Measurements from ENCODE around the gene DHPS.
"Not testable (repeated sequence)": the region's sequence is repeated elsewhere in the genome, so short reads cannot be mapped to it uniquely, and the experiment has no call there.

DHPS gene

DNA sequence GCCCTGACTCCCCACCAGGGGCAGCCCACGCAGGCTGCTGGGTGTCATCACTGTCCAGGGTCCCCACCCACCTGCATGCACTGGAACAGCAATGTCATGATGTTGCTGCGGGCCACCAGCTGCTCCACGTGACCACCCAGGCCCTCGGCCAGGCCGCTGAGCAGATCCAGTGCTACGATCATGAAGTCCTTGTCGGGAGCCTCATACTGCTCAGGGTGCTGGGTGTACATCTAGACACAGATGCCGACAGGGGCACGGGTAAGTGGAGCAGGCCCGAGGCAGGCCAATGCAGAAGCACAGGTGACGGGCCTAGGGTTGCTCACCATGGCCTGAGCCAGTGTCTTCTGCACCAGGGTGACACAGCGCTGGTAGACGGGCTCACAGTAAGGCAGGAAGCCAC lies 23.5 kb upstream of the DHPS start:
- DNase-seq = no peak

DNA sequence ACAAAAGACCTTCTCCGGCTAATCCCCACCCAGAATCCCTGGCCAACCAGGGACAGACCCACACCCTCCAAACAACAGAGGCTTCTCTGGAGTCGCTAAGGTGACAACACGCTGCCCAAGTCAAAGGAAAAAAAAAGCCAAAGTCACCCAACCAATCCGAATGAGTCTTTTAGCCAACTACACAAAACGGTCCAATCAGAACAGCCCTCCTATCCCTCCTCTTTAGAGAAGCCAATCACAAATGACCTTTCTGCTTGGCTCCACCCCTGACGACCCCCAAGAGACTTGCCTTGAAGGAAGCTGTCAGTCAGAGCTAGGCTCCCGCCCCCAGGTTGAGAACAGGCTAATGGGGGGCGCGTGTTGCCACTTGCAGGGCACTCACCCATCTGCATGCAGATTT lies 21.4 kb upstream of the DHPS start:
- DNase-seq = peak; percentile 44

DNA sequence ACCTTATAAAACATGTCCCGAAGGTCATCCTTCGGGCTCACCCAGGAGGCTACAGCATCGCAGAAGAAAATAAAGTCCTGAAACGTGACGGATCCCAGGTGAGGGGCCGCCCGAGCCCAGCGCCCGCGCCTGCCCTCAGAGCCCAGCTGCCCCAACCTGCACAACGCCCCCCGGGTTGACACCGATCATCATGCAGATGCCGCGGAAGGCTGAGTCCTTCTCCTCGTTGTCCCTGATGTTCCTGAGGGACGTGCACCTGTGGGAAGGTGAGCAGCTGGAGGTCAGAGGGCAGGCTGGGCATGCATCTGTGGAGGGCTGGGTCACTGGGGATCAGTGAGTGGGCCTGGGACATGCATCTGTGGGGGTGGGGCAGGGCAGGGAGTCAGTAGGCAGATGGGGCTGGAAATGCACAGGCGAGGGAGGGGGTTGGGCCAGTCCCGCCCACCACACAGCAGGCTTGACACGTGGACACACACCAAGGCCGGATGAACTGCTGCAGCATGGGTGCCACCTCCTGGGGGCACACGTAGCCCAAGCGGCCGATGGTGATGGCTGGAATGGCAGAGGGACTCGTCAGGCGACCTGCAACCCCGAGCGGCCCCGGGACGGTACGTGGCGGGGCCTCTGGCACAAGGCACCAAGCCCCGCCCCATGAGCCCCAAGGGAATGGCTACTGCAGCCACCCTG lies 20.1 kb upstream of the DHPS start:
- DNase-seq = no peak

DNA sequence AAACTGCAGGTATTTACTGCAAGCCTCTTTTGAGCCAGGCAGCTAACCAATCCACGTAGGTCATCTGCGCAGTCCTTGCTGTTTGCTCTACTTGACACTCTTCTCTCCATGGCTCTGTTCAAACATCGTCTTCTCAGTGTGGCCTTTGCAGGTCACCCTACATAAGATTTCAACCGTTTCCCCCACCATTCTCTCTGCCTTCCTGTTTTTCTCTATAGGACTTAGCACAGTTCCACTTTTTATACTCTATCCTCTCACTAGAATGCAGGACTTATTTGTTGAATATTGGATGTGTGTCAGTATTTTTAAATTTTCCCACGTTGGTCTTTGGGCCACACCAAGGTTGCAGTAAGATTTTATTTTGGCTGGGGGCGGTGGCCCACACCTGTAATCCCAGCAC lies 16.5 kb upstream of the DHPS start:
- no peak for DNase-seq

DNA sequence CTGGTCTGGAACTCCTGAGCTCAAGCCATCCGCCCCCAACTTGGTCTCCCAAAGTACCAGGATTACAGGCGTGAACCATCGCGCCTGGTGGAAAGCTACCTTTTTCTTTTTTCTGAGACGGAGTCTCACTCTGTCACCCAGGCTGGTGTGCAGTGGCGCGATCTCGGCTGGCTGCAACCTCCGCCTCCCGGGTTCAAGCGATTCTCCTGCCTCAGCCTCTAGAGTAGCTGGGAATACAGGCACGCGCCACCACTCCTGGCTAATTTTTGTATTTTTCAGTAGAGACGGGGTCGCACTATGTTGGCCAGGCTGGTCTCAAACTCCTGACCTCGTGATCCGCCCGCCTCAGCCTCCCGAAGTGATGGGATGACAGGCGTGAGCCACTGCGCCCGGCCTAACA lies 15.7 kb upstream of the DHPS start:
- not testable (repeated sequence) for DNase-seq

DNA sequence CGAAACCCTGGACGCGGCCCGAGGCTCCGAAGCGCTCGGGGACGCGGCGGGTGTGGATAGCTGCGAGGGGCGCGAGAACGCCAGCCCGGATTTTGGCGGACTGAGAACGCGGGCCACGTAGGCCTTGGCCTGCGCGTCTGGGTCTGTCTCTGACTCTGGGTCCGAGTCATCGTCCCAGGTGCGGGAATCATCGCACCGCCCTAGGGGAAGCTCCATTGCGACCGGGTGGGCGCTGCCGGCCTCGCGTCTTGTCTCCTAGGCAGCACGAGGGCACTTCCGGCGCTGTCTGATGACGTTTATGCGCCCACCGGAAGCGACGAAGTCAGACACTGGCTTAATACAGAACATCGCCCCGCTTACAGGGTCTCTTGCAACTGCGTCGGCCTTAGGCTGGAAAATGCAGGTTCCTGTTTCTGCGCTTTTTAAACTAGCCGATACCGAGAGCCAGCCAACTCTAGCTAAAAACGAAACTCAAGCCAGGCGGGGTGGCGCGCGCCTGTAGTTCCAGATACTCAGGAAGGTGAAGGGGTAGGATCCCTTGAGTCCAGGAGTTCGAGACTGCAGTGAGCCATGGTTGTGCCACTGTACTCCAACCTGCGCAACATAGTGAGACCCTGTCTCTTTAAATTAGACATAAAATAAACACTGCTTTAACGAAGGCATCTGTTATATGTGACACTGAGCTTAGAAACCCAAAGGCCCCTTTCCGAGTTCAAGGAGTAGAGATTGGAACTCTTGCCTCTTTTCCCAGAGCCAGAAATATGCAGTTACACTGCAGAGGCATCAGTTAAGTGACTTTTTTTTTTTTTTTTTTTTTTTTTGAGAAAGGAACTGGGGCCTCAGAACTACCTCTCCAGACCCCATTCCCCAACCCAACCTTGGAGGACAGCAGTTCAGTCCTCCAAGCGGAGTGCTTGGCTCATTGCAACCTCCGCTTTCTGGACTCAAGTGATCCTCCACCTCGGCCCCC lies 15.0 kb upstream of the DHPS start, which contains the start of gene FBXW9:
Gene FBXW9, minus strand, starts transcription at position 266 of the 970 bp plus-strand sequence. Its CDS starts 50 bp downstream, at position 216.
- peak; percentile 96 for DNase-seq

DNA sequence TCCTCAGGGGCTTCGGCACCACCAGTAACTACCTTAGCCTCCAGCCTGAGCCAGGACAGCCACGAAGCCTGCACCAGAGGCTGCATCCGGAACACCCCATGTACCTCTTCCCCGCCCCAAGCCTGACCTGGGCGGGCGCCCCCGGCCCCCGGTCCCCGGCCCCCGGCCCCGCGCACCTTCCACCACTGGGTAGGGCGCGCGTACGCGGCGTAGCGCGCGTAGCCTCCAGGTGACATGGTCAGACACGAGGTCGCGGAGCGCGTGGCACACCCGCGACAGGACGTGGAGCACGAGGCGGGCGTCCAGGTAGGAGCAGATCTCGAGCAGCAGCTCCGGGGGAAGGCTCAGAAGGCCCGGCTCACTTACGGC lies 14.3 kb upstream of the DHPS start:
- peak; percentile 39 for DNase-seq

DNA sequence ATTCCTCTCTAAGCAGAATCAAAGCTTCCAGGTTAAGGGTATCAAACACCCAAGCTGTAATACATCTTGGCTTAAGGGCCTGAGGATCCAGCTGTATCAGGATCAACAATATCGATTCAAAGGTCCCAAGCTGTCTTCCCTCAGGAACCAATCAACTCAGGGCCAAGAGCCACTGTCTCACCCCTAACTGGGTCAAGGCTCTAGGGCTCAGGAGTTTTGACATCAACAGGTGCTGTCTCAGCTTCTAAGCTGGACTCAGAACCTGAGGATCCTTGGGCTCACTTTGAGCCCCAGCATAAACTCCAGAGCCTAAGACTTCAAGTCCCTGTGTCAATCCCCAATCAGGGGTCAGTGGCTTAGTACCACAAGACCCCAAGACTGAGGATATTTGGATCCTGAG lies 13.8 kb upstream of the DHPS start:
- no peak for DNase-seq

DNA sequence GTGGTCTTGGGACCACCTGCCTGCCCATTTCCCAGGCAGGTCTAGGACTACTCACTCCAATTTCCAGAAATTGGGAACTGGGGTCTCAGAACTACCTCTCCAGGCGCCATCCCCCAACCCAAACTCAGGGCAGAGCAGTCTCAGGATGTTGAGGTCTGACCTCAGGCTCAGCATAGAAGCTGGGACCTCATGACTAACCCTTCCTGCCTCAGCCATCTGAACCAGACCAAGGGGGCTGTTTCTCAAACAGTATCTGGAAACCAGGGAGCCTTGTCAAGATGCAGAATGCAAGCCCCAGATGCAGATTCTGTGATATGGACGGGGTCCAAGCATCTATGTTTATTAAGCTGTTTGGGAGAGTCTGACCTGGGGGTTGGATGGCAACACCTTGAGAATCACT lies 13.4 kb upstream of the DHPS start:
- DNase-seq = peak; percentile 36

DNA sequence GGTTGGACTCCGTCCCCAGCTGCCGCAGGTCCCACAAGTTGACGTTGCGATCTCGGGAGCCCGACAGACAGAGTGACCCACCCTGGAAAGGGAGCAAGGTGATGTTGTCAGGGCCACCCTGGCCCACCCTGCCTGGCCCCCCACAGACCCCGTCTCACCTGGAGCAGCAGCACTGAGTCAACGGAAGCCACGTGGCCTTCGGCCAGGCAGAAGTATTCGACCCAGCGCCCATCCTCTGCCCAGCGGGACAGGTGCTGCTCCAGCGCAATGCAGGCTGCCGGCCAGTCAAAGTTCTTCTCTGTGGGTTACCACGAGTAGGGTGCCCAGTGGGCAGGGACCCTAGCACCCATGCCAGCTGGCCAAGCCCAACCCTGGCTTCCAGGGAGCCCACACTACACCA lies 13.0 kb upstream of the DHPS start:
- DNase-seq = no peak

DNA sequence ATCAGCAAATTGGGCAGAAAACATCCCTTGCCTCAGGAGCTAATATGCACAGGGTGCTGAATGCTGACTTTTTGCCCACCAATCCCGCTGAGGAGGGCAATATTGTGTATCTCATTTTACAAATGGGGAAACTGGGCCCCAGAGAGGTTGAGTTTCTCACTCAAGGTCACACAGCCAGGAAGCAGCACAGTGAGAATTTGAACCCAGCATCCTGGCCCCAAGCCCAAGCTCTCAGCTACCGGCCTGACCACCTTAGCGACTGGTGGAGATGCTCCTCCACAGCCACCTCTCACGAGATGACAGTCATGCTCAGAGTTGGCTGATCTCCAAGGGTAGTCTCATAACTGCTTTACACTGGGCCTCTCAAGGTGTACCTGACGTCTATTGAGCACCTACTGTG lies 11.3 kb upstream of the DHPS start:
- no peak for DNase-seq

DNA sequence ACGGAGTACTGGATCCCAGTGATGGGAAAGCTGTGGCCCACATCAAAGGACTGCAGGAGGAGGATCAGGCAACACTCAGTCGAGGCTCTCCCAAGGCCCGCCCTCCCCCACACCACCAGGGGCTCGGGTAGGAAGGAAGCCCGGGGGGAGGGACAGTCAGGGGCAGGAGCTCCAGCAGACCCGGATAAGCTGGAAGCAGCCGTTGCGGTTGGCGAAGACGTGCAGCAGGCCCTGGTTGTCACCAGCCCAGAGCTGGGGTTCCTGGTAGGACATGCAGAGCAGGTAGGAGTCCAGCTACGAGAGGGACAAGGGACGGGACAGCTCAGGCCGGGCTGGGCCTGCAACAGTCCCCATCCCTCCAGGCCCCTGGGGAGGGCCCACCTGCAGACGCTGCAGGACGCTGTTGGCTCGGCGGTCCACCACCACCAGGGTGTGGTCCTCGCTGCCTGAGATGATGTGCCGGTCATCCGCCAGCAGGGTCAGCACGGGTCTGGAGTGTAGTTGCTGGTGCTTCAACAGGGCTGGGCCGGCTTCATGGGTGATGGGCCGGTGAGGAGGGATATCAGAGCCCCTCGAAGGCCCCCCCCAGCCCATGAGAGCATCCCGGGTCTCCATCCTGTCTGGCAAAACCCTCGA lies 8.0 kb upstream of the DHPS start:
- DNase-seq = no peak

DNA sequence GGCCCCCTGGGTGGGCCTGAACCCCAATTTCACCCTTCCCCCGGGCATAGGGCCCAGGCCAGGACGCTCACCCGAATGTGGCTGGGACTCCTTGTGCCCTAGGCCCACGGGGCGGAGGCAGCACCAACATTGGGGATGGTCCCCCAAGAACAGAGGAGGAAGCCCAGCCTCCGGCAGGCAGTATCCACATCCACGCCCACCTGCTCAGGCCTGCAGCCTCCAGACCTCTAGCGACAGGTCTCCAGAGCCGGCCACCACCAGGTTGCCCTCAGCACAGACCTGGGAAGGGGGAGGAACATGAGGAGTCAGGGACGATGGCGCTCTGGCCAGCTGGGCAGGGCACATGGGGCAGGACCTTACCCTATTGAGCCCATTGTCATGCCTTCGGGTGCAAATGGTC lies 7.3 kb upstream of the DHPS start:
- no peak for DNase-seq

DNA sequence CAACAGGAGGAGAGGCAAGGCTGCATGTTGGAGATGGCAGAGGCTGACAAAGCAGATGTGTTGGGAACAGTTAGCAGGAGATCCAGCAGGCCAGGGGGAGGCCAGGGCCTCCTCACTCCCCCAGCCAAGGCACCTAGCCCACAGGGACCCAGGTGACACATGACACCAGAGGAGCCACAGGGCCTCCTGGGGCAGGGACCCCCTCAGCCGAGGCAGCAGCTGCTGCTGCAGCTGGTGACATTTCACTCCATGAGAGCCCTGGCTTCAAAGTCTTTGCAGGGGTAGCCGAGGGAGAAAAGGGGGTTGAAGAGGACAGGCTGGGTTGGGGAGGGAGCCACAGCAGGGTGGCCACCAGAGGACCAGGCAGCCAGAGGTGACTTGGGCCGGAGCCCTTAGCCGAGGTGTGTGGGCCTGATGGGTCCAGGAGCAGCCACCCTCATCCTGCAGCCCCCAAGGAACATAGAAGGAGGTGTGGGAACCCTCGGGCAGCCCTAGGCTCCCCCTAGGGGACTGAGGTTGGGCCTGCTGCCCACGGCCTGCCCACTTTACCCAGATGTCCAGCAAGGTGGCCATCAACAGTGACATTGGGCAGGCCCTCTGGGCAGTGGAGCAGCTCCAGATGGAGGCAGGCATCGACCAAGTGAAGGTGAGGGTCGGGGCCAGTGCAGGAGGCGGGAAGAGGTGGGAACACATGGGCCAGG lies 6.0 kb upstream of the DHPS start, which contains the start of gene GNG14:
Gene GNG14, plus strand, starts transcription at position 503 of the 701 bp plus-strand sequence. Its CDS starts 51 bp downstream, at position 554.
- no peak for DNase-seq

DNA sequence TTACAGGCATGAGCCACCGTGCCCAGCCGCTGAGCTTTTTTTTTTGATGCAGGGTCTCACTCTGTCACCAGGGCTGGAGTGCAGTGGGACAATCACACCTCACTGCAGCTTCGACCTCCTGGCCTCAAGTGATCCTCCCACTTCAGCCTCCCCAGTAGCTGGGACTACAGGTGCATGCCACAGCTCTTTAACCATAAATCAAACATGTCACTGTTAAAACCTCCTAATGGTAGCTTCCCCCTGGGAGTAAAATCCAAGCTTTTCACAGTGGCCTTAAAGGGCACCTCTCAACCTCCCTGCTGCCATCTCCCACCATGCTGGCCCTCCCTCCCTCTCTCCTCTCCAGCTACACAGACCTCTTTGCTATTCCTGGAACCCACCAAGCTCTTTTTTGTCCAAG lies 4.2 kb upstream of the DHPS start:
- DNase-seq = no peak

DNA sequence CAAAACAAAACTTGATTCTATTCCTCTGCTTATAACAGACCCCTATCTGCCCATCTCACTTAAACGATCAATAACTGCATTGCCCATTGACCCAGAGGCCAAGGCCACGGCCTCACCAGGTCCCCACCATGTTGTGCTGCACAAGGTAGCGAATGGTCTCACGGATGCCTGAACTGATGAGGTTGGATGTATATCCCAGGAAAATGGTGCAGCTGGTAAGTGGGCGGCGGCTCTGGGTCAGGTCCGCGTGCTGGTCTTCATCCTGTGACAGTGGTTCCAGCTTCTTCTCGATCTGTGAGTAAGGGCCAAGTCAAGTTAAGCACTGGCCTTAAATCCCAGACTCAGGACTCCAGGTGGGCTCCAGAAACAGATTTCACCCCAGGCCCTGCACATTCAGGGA lies 1.6 kb downstream of the DHPS start:
- DNase-seq = no peak

DNA sequence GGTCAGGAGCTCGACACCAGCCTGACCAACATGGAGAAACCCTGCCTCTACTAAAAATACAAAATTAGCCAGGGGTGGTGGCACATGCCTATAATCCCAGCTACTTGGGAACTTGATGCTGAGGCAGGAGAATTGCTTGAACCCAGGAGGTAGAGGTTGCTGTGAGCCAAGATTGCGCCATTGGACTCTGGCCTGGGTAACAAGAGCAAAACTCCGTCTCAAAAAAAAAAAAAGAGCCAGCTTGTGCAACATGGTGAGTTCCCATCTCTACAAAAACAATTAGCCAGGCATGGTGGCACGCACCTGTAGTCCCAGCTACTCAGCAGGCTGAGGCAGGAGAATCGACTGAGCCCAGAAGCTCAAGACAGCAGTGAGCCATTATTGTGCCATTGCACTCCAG lies 3.6 kb downstream of the DHPS start:
- DNase-seq = not testable (repeated sequence)

DNA sequence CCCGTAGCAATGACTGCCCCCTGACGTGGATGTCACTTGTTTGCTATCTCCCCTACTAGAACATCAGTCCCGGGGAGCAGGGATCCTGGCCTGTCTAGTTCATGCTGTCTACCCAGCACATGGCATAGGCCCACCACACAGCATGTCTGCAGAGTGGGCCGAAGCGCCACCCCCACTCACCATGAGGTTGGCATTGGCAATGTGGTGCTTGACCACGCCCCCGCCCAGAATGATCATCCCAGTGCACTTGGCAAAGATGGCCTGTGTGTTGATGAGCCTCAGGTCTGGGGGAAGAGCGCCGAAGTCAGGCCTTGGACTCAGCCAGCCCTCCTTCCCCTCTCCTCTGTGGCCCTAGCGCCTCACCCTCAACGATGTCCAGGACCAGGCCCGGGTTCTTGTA lies 4.8 kb downstream of the DHPS start:
- no peak for DNase-seq

DNA sequence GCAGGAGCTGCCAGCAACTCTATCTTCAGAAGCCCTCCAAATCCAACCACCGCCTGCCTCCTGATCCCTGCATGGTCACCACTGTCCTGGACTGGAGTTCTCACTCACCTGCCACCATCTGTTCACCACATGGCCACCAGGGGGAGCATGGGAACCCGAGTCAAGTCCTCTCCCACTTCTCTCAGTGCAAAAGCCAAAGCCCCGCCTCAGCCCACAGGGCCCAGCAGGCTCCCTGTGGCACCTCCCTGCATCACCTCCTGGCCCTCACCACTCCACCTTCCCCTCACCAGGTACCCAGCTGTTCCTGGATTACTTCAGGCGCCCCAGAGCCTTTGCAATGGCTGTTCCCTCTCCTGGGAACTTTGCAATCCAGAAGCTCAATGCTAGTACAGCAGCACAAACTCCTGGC lies 5.3 kb downstream of the DHPS start:
- DNase-seq = peak; percentile 91

DNA sequence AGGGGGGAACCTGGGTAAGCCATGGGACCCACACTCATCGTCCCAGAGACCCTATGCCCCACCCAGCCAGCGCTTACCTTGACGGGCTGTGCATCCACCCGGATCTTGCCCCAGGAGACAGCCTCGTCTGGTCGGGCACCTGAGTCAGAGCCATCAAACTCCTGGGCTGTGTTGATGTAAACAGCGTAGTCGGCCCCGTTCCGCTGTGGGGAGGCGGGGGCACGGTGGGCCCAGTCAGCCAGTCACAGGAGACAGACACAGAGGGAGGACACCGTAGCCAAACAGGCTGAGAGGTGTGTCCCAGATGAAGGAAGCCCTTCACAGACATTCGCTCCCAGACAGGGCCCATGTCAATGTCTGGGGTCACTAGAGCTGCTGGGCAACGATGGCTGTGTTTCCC lies 5.7 kb downstream of the DHPS start:
- no peak for DNase-seq

DNA sequence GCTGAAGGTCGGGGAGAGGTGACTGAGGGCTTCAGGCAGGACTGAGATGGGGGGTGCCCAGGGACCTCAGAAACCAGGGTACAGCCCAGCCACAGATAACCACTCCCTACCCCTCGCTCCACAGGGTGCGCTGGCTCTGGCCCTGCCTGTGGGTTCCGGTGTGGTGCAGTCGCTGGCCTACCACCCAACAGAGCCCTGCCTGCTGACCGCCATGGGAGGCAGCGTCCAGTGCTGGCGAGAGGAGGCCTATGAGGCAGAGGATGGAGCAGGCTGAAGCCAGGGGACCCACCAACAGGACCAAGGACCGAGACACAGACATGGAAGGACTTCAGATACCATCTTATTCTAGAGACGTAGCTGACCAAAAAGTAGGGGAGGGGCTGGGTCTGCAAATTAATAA lies 6.3 kb downstream of the DHPS start:
- no peak for DNase-seq

DNA sequence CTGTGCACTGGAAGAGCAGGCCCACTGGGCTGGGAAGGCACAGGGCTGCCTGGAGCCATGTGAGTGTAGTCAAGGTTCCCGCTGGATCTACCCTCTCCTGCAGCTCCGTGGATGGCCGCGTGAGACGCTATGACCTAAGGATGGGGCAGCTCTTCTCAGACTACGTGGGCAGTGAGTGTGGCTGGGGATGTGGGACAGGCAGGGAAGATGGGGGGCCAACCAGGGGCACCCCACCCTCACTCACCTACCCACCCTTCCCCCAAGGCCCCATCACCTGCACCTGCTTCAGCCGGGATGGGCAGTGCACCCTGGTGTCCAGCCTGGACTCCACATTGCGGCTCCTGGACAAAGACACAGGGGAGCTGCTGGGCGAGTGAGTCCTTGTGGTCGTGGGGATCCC lies 8.9 kb downstream of the DHPS start:
- no peak for DNase-seq
